ENCODE results near the gene EXD3. TPM values are rescaled to one million over a fixed set of nuclear protein-coding genes. Genes with fewer than 3 reads are reported as not detected.

EXD3 gene
- total and polyA plus RNA-seq, 2 of the 13 experiments (the other 11 are each of a cell fraction or from before 2014, with no cell fraction given) = 2.7 to 4.8 TPM

DNA sequence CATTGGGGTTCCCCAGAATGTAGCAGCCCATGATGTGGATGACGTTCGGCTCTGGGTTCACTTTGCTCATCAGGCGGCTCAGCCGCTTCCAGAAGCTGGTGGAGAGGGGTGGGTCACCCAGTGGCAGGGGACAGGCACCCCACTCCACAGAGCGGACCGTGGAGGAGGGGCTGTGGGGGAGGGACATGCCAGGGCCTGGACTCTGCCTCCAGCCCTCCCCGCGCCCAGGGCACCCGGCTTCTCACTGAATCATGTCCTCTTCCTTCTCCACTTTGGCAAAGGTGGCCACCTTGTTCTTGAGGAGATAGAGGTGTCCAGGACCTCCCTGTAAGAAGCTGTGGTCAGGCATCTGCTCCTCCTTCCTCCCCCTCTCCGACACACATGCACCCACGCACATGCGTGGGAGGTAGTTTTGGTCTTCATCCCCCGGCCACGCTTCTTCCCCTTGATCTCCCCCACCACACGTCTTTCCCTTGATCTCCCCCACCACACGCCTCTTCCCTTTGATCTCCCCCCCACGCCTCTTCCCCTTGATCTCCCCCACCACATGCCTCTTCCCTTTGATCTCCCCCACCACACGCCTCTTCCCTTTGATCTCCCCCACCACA, 27.1 kb upstream of the EXD3 start (continued):
- TF ChIP-seq CREM (IDR thresholded peaks at IDR 0.05) = peak; percentile 37; the same call in 1 of the 2 replicates
- TF ChIP-seq CREM (CRISPR knock-in tag; IDR thresholded peaks at IDR 0.05) = no peak
- TF ChIP-seq POLR2G (IDR thresholded peaks at IDR 0.05; ENCODE audit: low read depth, low read length) = peak; percentile 41; the same call in 1 of the 2 replicates
- no peak for TF ChIP-seq NR2F1 (CRISPR knock-in tag; IDR thresholded peaks at IDR 0.05)
- no peak for TF ChIP-seq ZSCAN20 (CRISPR knock-in tag; IDR thresholded peaks at IDR 0.05; ENCODE audit: borderline replicate concordance)
- TF ChIP-seq ZNF24 (IDR thresholded peaks at IDR 0.05) = no peak
- TF ChIP-seq ZFP90 (CRISPR knock-in tag; IDR thresholded peaks at IDR 0.05; ENCODE audit: borderline replicate concordance) = no peak
- TF ChIP-seq, protein P1, sequence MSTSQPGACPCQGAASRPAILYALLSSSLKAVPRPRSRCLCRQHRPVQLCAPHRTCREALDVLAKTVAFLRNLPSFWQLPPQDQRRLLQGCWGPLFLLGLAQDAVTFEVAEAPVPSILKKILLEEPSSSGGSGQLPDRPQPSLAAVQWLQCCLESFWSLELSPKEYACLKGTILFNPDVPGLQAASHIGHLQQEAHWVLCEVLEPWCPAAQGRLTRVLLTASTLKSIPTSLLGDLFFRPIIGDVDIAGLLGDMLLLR (CRISPR knock-in tag; IDR thresholded peaks at IDR 0.05) = no peak
- TF ChIP-seq MTA3 (CRISPR knock-in tag; IDR thresholded peaks at IDR 0.05) = no peak
- no peak for TF ChIP-seq STAT5B (CRISPR knock-in tag; IDR thresholded peaks at IDR 0.05)
- no peak for TF ChIP-seq PHF20 (CRISPR knock-in tag; IDR thresholded peaks at IDR 0.05)
- no peak for TF ChIP-seq ZNF614 (CRISPR knock-in tag; IDR thresholded peaks at IDR 0.05; ENCODE audit: borderline replicate concordance)
- no peak for TF ChIP-seq MYC (CRISPR knock-in tag; IDR thresholded peaks at IDR 0.05; ENCODE audit: borderline replicate concordance)
- TF ChIP-seq ZNF83 (CRISPR knock-in tag; IDR thresholded peaks at IDR 0.05; ENCODE audit: borderline replicate concordance) = no peak
- no peak for TF ChIP-seq ZC3H13 (CRISPR knock-in tag; IDR thresholded peaks at IDR 0.05)
- TF ChIP-seq SAFB2 (CRISPR knock-in tag; IDR thresholded peaks at IDR 0.05; ENCODE audit: borderline replicate concordance, low read depth) = no peak
- TF ChIP-seq, protein P2, sequence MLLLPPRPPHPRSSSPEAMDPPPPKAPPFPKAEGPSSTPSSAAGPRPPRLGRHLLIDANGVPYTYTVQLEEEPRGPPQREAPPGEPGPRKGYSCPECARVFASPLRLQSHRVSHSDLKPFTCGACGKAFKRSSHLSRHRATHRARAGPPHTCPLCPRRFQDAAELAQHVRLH (CRISPR knock-in tag; IDR thresholded peaks at IDR 0.05; ENCODE audit: borderline replicate concordance, low read depth) = no peak
- no peak for TF ChIP-seq ONECUT2 (CRISPR knock-in tag; IDR thresholded peaks at IDR 0.05)
- TF ChIP-seq ETV5 (CRISPR knock-in tag; IDR thresholded peaks at IDR 0.05; ENCODE audit: borderline replicate concordance) = no peak
- no peak for TF ChIP-seq CBX1 (IDR thresholded peaks at IDR 0.05; ENCODE audit: low read depth)
- TF ChIP-seq MIXL1 (CRISPR knock-in tag; IDR thresholded peaks at IDR 0.05) = no peak
- TF ChIP-seq ZBTB38 (CRISPR knock-in tag; IDR thresholded peaks at IDR 0.05) = peak; percentile 30; the same call in 1 of the 2 replicates
- TF ChIP-seq ZNF350 (CRISPR knock-in tag; IDR thresholded peaks at IDR 0.05; ENCODE audit: borderline replicate concordance, low read depth) = no peak
- no peak for TF ChIP-seq CHCHD3 (CRISPR knock-in tag; IDR thresholded peaks at IDR 0.05)
- TF ChIP-seq TCF7 (IDR thresholded peaks at IDR 0.05; ENCODE audit: low read depth) = no peak
- no peak for TF ChIP-seq MXD4 (CRISPR knock-in tag; IDR thresholded peaks at IDR 0.05)
- no peak for TF ChIP-seq ZSCAN21 (CRISPR knock-in tag; IDR thresholded peaks at IDR 0.05; ENCODE audit: borderline replicate concordance)
- no peak for TF ChIP-seq ZNF530 (CRISPR knock-in tag; IDR thresholded peaks at IDR 0.05; ENCODE audit: low read depth)
- TF ChIP-seq TARDBP (CRISPR knock-in tag; IDR thresholded peaks at IDR 0.05) = no peak
- no peak for TF ChIP-seq ZNF615 (CRISPR knock-in tag; IDR thresholded peaks at IDR 0.05; ENCODE audit: borderline replicate concordance)
- no peak for TF ChIP-seq EZH2 (conservative IDR thresholded peaks at IDR 0.05; ENCODE audit: low read depth, low read length)
- 0 out of 4 replicates have a peak, but pooled peaks of 1 of the 2 experiments have one; percentile 23 for TF ChIP-seq EP300 (IDR thresholded peaks at IDR 0.05; ENCODE audit: low read depth in 2 of 2, low read length in 2 of 2)
- TF ChIP-seq EP300 (CRISPR knock-in tag; IDR thresholded peaks at IDR 0.05; ENCODE audit: borderline replicate concordance) = no peak
- TF ChIP-seq NCOR1 (IDR thresholded peaks at IDR 0.05; ENCODE audit: borderline replicate concordance, low read length) = no peak
- TF ChIP-seq SCMH1 (CRISPR knock-in tag; IDR thresholded peaks at IDR 0.05; ENCODE audit: borderline replicate concordance) = no peak
